IPS-15b (cell line): Measurements from ENCODE around the gene ZC3H4.
"Not testable (repeated sequence)": the region's sequence is repeated elsewhere in the genome, so short reads cannot be mapped to it uniquely, and the experiment has no call there.

Source experiments
- H3K27me3 ChIP-seq: one replicate; pipeline ENCODE4 v1.6.1; 2013; ENCODE audit warnings: low read length; ENCODE audit not compliant: control insufficient read depth, insufficient read depth
- H3K36me3 ChIP-seq: one replicate; pipeline ENCODE4 v1.6.1; 2013; ENCODE audit warnings: low read length; ENCODE audit not compliant: control insufficient read depth, insufficient read depth
- H3K4me1 ChIP-seq: one replicate; pipeline ENCODE4 v1.6.1; 2013; ENCODE audit warnings: mild to moderate bottlenecking, low read length; ENCODE audit not compliant: control insufficient read depth, insufficient read depth
- H3K4me3 ChIP-seq: one replicate; pipeline ENCODE4 v1.5.1; 2013; ENCODE audit warnings: low read depth, low read length
- H3K9ac ChIP-seq: one replicate; pipeline ENCODE4 v1.6.1; 2013; ENCODE audit warnings: low read depth, mild to moderate bottlenecking, low read length
- H3K9me3 ChIP-seq: one replicate; pipeline ENCODE4 v1.6.1; 2013; ENCODE audit warnings: mild to moderate bottlenecking, low read length; ENCODE audit not compliant: control insufficient read depth, insufficient read depth

Gene ZC3H4

DNA sequence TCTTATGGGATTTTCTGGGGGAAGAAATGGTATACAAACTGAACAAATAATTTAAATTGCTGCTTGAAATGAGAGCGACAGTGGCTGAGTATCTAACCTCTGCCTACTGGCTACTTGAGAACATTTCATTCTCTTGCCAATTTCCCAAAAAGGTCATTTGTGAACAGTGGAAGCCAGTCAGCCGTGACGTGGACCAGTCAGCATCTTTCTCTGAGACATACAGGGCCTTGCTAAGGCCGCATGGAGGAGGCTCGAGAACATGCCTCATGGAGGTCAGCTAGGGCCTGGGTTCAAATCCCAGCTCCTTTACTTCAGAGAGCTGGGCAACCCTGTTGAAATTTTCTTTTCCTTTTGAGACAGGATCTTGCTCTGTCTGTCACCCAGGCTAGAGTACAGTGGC, 20.3 kb downstream of the ZC3H4 start:
- peaks cover 6% of the 10 kb centered on the region for H3K4me1 ChIP-seq
- no peak overlapping the region for H3K9ac ChIP-seq
- peaks cover 20% of the 10 kb centered on the region for H3K36me3 ChIP-seq
- H3K27me3 ChIP-seq, result no peaks in the 10 kb centered on the region
- no peak overlapping the region for H3K4me3 ChIP-seq
- H3K9me3 ChIP-seq, result no peaks in the 10 kb centered on the region

DNA sequence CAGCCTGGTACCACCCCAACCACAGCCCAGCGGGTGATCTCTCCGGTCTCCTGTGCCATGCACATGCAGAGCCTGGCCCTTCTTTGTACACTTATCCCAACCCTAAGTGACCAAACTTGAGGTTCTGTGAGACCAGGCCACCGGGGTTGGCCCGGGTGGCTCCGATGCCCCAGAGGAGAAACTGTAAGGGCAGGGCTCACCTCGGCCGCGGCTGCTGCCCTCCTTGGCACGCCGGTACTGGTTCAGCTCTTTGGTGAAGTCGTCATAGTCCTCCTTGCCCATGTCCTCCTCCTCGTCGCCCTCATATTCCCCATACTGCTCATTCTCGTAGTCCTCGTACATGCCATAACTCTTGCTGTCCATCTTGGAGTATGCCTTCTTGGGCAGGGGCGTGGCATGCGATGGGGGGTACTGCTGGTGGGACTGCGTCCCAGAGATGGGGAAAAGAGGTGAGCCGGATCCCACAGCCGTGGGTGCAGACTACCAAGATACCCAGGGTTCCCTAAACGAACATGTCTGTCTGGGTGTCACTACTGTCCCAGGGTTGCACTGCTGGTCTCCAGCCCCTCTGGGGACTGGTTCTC, 23.7 kb downstream of the ZC3H4 start:
- H3K27me3 ChIP-seq, result no peaks in the 10 kb centered on the region
- H3K4me3 ChIP-seq, result no peak overlapping the region
- peaks cover 3% of the 10 kb centered on the region for H3K4me1 ChIP-seq
- H3K9me3 ChIP-seq, result no peaks in the 10 kb centered on the region
- H3K9ac ChIP-seq, result no peak overlapping the region
- peaks cover 28% of the 10 kb centered on the region for H3K36me3 ChIP-seq

DNA sequence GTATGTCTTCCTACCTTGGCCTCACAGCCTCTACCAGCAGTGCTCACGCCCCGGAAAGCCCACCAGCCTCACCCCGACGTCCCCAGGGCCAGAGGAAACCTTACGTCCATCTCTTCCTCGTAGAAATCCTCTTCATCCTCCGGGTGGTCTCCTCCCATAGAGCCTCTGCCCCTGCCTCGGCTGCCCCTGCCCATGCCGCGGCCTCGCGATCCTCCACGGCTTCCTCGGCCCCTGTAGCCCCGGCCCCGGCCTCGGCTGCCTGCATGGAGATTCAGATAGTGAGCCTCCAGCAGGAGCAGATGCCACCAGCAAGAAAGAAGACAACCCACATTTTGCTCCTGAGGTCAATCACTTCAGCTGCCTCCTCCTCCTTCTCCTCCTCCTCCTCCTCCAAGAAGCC, 27.3 kb downstream of the ZC3H4 start:
- Histone ChIP-seq H3K27me3 (no peaks in the 10 kb centered on the region), H3K36me3 (peaks cover 48% of the 10 kb centered on the region), H3K9me3 (no peaks in the 10 kb centered on the region), H3K4me3 (no peak overlapping the region), H3K4me1 (no peaks in the 10 kb centered on the region), H3K9ac (no peak overlapping the region)

DNA sequence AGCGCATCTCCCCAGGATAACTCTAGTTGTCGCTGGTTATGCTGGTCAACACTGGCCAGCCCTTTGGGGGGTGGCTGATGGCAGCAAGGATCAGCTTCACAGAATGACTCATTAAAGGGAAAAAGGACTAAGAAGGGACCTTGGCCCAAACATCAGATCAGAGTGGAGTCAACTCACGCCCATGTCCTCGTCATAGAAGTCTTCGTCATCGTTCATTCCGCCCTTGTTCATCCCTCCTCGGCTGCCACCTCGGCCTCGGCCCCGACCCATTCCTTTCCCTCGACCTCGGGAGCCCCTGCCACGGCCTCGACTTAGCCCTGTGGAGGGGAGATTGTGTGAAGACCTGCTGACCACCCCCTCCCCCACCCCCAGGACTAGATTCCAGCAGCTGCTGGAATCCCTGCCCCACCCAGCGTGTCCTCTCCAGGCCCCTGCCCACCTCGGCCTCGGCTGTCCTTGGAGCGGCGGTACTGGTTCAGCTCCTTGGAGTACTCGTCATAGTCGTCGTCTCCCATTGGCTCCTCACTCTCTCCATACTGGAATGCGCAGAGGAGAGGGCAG, 28.6 kb downstream of the ZC3H4 start:
- peaks cover 52% of the 10 kb centered on the region for H3K36me3 ChIP-seq

DNA sequence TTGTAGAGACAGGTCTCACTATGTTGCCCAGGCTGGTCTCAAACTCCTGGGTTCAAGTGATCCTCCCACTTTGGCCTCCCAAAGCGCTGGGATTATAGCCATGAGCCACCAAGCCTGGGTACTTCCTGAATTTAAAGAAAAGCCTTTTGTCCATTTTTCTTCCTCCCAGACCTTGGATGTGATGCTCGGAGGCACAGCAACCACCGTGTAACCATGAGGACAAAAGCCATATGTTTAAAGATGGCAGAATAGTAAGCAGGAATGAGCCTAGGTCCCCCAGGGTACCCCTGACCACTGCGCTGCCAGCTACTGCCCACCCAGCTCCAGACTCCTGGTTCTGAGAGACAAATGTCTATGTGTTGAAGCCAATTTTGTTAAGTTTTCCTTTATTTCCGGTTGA, 31.1 kb downstream of the ZC3H4 start:
- peaks cover 40% of the 10 kb centered on the region for H3K36me3 ChIP-seq

More for the DNA sequence above, 28.6 kb downstream of the ZC3H4 start:
- Histone ChIP-seq H3K27me3 (no peaks in the 10 kb centered on the region), H3K4me1 (no peaks in the 10 kb centered on the region), H3K9me3 (no peaks in the 10 kb centered on the region), H3K4me3 (no peak overlapping the region), H3K9ac (no peak overlapping the region)

DNA sequence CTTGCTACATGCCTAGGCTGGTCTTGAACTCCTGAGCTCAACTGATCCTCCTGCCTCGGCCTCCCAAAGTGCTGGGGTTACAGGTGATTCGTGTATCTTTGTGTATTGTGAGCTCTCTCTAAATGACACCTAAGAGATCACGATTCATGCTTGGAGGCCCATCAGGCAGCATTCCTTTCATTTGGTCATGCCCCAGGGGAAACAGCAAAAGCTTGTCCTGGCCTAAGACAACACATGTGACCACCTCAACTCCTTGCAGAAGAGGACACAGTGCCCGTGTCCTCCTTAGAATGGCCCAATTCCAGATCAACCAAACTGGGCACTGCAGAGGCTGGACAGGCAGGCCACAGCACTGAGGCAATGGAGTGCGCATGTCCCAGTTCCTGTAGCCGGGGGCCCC, 32.5 kb downstream of the ZC3H4 start:
- Histone ChIP-seq H3K9me3 (no peaks in the 10 kb centered on the region), H3K27me3 (no peaks in the 10 kb centered on the region), H3K4me1 (no peaks in the 10 kb centered on the region), H3K36me3 (peaks cover 43% of the 10 kb centered on the region), H3K4me3 (no peak overlapping the region), H3K9ac (no peak overlapping the region)

More for the DNA sequence above, 31.1 kb downstream of the ZC3H4 start:
- no peaks in the 10 kb centered on the region for H3K9me3 ChIP-seq
- no peaks in the 10 kb centered on the region for H3K4me1 ChIP-seq
- H3K9ac ChIP-seq, result no peak overlapping the region
- no peak overlapping the region for H3K4me3 ChIP-seq
- no peaks in the 10 kb centered on the region for H3K27me3 ChIP-seq

DNA sequence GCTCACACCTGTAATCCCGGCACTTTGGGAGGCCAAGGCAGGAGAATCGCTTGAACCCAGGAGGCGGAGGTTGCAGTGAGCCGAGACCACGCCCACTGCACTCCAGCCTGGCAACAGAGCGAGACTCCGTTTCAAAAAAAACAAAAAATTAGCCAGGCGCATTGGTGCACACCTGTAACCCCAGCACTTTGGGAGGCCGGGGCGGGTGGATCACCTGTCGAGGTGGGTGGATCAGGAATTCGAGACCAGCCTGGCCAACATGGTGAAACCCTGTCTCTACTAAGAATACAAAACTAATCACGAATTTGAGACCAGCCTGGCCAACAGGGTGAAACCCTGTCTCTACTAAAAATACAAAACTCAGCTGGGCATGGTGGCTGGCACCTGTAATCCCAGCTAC, 35.2 kb downstream of the ZC3H4 start:
- H3K27me3 ChIP-seq, H3K9me3 ChIP-seq, H3K9ac ChIP-seq, H3K4me1 ChIP-seq, H3K4me3 ChIP-seq: not testable (repeated sequence)
- peaks cover 39% of the 10 kb centered on the region for H3K36me3 ChIP-seq

DNA sequence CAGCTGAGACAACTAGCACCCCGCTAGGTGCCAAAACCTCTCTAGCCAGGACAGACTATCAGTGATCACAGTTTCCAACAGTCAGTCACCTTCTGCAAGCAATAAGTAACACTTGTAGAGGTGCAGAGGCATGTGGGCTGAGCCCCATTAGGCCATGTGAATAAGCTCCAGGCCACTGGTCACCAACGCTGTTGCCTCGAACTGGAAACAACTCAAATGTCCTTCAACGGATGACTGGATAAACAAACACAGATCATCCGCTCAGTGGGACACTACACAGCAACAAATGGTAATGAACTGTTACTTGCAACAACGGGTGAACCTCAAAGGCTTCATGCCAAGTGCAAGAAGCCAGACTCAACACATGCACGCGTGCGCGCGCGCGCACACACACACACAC, 37.6 kb downstream of the ZC3H4 start:
- Histone ChIP-seq H3K4me3 (no peak overlapping the region), H3K9ac (no peak overlapping the region), H3K9me3 (no peaks in the 10 kb centered on the region), H3K36me3 (peaks cover 39% of the 10 kb centered on the region), H3K4me1 (no peaks in the 10 kb centered on the region), H3K27me3 (no peaks in the 10 kb centered on the region)

DNA sequence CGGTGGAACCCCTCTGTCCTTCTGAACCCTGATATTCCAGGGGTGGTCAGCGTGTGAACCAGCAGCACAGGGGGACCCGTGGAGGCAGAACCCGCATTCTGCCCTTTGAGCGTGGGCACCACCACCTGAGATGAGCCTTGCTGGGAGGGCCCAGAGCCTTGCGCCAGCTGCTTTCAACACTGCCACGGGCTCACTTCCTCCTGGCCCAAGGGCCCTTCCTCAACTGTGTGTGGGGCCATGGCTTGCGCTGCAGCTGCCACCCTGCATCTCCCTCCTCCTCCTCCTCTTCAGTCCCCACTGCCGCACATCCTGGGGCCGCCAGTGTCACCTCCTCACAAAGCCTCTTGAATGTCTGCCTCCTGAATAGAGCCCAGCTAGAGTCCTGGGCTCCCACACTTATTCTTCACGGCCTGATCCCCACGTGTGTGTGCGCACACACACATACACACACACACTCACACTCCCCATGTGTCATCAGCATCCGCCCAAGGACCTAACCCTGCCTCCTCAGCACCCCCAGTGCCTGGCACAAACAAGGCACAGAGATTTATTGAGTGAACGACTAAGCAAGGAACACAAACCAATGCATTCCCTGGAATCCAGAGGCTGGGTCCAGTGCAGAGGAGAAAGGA, 38.3 kb downstream of the ZC3H4 start:
- no peaks in the 10 kb centered on the region for H3K27me3 ChIP-seq
- no peak overlapping the region for H3K9ac ChIP-seq
- H3K36me3 ChIP-seq, result peaks cover 40% of the 10 kb centered on the region
- no peaks in the 10 kb centered on the region for H3K4me1 ChIP-seq
- H3K9me3 ChIP-seq, result no peaks in the 10 kb centered on the region
- H3K4me3 ChIP-seq, result no peak overlapping the region

DNA sequence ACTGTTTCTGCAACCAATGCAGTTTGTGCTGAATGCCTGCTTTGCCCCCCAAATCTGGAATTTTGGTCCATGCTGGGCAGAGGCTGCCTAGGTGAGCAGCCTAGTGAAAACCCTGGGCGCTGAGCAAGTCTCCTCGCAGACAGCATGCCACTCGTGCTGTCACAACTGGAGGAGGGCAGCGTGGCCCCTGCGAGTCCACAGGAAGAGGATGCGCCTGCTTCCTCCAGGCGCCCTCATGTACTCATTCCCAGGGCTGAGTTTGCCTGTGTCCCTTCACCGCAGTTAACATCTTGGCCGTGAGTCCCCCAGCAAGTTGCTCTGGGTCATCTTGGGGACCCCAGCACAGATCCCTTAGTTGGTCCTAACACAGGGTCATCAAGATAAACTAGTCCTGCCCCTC, 39.0 kb downstream of the ZC3H4 start:
- Histone ChIP-seq H3K4me1 (no peaks in the 10 kb centered on the region), H3K9me3 (no peaks in the 10 kb centered on the region), H3K27me3 (no peaks in the 10 kb centered on the region), H3K4me3 (no peak overlapping the region), H3K9ac (no peak overlapping the region), H3K36me3 (peaks cover 43% of the 10 kb centered on the region)

DNA sequence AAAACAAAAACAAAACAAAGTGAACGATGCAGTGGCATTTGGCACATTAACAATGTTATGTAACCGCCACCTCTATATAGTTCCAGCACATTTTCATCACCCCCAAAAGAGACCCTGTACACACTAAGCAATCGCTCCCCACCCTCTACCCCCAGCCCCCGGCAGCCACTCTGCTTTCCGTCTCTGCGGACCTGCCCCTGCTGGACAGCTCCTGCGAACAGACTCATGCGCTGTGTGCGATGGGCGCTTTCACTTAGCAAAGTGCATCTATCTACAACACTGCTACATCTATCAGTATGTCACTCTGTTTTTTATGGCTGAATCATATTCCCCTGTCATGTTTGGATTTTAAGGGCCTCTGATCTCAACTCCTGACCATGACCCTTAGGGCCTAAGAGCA, 40.0 kb downstream of the ZC3H4 start:
- Histone ChIP-seq H3K4me3 (no peak overlapping the region), H3K36me3 (peaks cover 51% of the 10 kb centered on the region)

DNA sequence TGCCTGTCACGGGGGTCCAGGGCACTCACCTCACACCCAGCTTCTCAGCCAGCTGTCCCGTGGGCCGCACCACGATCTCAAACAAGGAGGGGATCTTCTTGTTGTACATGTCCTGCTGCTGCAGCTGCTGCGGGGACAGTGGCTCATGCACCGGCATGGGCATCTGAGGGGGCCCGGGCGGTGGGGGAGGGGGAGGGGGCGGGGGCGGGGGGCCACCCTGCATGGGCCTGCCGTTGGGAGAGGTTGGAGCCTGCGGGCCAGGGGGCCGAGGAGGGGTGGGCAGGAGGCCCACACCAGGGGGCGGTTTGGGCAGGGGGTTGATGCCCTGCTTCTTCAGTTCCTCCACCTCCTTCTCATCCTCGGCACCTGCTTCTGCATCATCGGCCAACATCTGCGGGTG, 41.3 kb downstream of the ZC3H4 start:
- Histone ChIP-seq H3K9me3 (no peaks in the 10 kb centered on the region), H3K4me3 (no peak overlapping the region), H3K9ac (no peak overlapping the region), H3K36me3 (peaks cover 51% of the 10 kb centered on the region), H3K4me1 (no peaks in the 10 kb centered on the region), H3K27me3 (no peaks in the 10 kb centered on the region)

More for the DNA sequence above, 40.0 kb downstream of the ZC3H4 start:
- no peaks in the 10 kb centered on the region for H3K9me3 ChIP-seq
- no peaks in the 10 kb centered on the region for H3K27me3 ChIP-seq
- H3K9ac ChIP-seq, result peak overlapping the region; percentile 16
- H3K4me1 ChIP-seq, result no peaks in the 10 kb centered on the region
